Lower leg skin (tissue), 3 donors: ENCODE measurements around the gene CLSTN2.

Experiments
- CTCF ChIP-seq, 3 donors: fragments of 450-650 bp; IDR thresholded peaks; one replicate each; pipeline ENCODE4 v1.5.1; 2016; ENCODE audit warnings: antibody characterized with exemption in 3 of 3, mild to moderate bottlenecking in 3 of 3, moderate library complexity in 2 of 3
- POLR2A ChIP-seq, 2 donors: fragments of 450-650 bp; IDR thresholded peaks; one replicate each; pipeline ENCODE4 v1.6.1; 2016 to 2017; ENCODE audit warnings: antibody characterized with exemption in 2 of 2, mild to moderate bottlenecking in 1 of 2, moderate library complexity in 1 of 2

GRCh38 chr3:140456974-140457373, 522.0 kb downstream of the CLSTN2 start:
- no peak for TF ChIP-seq CTCF (IDR thresholded peaks at IDR 0.05)
- no peak for TF ChIP-seq POLR2A (IDR thresholded peaks at IDR 0.05)
